GM23338 (cell line): ENCODE data around the gene FLT3. TPM values are rescaled to one million over a fixed set of nuclear protein-coding genes. Genes with fewer than 3 reads are reported as not detected.

Experiments used
- EZH2phosphoT487 ChIP-seq: fragments of 200-600 bp; sonication (generic); IDR thresholded peaks from one replicate; pipeline ENCODE4 v1.8.1; 2018; ENCODE audit warnings: antibody characterized with exemption; ENCODE audit not compliant: unreplicated experiment
- JUNB ChIP-seq: IDR thresholded peaks from one replicate; pipeline ENCODE4 v1.6.1; 2016; ENCODE audit warnings: antibody characterized with exemption; ENCODE audit not compliant: unreplicated experiment
- REST ChIP-seq: IDR thresholded peaks from one replicate; pipeline ENCODE4 v1.6.1; 2018; ENCODE audit warnings: antibody characterized with exemption; ENCODE audit not compliant: unreplicated experiment
- polyA plus RNA-seq: library from polyadenylated mRNA; unstranded; fragments of >200 nt; fragmentation: Nextera tagmentation; extraction: Ambion mirVana; gene quantifications from 2 replicates; pipeline ENCODE4 v1.2.1, GENCODE V29; 2016
- total RNA-seq: library from RNA; depleted of rRNA; stranded (reverse); fragments of >200 nt; shearing (Covaris generic); gene quantifications from 2 replicates; pipeline ENCODE4 v1.2.3, GENCODE V29; 2014
- TF ChIP-seq, protein P1 (sequence below): fragments of 250-450 bp; sonication (Bioruptor Pico); IDR thresholded peaks from 2 replicates; pipeline ENCODE4 v1.5.0; 2020; ENCODE audit warnings: mild to moderate bottlenecking, moderate library complexity
- TF ChIP-seq, protein P2 (sequence below), 2 experiments: fragments of 200-600 bp in 1 of 2; sonication (generic) in 1 of 2; conservative IDR thresholded peaks; 2 replicates each; pipeline versions ENCODE4 v1.5.1 to v1.6.1; 2016 to 2017; ENCODE audit warnings: antibody characterized with exemption in 2 of 2, low read depth in 2 of 2, mild to moderate bottlenecking in 2 of 2, moderate library complexity in 1 of 2

Gene FLT3
- total and polyA plus RNA-seq, 2 experiments from 2014 or later = 0.17 to 0.44 TPM

GRCh38 chr13:28031896-28032288 lies 68.5 kb downstream of the FLT3 start (continued):
- TF ChIP-seq, protein P1, sequence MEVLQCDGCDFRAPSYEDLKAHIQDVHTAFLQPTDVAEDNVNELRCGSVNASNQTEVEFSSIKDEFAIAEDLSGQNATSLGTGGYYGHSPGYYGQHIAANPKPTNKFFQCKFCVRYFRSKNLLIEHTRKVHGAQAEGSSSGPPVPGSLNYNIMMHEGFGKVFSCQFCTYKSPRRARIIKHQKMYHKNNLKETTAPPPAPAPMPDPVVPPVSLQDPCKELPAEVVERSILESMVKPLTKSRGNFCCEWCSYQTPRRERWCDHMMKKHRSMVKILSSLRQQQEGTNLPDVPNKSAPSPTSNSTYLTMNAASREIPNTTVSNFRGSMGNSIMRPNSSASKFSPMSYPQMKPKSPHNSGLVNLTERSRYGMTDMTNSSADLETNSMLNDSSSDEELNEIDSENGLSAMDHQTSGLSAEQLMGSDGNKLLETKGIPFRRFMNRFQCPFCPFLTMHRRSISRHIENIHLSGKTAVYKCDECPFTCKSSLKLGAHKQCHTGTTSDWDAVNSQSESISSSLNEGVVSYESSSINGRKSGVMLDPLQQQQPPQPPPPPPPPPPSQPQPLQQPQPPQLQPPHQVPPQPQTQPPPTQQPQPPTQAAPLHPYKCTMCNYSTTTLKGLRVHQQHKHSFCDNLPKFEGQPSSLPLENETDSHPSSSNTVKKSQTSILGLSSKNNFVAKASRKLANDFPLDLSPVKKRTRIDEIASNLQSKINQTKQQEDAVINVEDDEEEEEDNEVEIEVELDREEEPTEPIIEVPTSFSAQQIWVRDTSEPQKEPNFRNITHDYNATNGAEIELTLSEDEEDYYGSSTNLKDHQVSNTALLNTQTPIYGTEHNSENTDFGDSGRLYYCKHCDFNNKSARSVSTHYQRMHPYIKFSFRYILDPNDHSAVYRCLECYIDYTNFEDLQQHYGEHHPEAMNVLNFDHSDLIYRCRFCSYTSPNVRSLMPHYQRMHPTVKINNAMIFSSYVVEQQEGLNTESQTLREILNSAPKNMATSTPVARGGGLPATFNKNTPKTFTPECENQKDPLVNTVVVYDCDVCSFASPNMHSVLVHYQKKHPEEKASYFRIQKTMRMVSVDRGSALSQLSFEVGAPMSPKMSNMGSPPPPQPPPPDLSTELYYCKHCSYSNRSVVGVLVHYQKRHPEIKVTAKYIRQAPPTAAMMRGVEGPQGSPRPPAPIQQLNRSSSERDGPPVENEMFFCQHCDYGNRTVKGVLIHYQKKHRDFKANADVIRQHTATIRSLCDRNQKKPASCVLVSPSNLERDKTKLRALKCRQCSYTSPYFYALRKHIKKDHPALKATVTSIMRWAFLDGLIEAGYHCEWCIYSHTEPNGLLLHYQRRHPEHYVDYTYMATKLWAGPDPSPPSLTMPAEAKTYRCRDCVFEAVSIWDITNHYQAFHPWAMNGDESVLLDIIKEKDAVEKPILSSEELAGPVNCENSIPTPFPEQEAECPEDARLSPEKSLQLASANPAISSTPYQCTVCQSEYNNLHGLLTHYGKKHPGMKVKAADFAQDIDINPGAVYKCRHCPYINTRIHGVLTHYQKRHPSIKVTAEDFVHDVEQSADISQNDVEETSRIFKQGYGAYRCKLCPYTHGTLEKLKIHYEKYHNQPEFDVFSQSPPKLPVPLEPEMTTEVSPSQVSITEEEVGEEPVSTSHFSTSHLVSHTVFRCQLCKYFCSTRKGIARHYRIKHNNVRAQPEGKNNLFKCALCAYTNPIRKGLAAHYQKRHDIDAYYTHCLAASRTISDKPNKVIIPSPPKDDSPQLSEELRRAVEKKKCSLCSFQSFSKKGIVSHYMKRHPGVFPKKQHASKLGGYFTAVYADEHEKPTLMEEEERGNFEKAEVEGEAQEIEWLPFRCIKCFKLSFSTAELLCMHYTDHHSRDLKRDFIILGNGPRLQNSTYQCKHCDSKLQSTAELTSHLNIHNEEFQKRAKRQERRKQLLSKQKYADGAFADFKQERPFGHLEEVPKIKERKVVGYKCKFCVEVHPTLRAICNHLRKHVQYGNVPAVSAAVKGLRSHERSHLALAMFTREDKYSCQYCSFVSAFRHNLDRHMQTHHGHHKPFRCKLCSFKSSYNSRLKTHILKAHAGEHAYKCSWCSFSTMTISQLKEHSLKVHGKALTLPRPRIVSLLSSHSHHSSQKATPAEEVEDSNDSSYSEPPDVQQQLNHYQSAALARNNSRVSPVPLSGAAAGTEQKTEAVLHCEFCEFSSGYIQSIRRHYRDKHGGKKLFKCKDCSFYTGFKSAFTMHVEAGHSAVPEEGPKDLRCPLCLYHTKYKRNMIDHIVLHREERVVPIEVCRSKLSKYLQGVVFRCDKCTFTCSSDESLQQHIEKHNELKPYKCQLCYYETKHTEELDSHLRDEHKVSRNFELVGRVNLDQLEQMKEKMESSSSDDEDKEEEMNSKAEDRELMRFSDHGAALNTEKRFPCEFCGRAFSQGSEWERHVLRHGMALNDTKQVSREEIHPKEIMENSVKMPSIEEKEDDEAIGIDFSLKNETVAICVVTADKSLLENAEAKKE (CRISPR knock-in tag) = no peak
- TF ChIP-seq, protein P2, sequence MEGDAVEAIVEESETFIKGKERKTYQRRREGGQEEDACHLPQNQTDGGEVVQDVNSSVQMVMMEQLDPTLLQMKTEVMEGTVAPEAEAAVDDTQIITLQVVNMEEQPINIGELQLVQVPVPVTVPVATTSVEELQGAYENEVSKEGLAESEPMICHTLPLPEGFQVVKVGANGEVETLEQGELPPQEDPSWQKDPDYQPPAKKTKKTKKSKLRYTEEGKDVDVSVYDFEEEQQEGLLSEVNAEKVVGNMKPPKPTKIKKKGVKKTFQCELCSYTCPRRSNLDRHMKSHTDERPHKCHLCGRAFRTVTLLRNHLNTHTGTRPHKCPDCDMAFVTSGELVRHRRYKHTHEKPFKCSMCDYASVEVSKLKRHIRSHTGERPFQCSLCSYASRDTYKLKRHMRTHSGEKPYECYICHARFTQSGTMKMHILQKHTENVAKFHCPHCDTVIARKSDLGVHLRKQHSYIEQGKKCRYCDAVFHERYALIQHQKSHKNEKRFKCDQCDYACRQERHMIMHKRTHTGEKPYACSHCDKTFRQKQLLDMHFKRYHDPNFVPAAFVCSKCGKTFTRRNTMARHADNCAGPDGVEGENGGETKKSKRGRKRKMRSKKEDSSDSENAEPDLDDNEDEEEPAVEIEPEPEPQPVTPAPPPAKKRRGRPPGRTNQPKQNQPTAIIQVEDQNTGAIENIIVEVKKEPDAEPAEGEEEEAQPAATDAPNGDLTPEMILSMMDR (conservative IDR thresholded peaks at IDR 0.05; ENCODE audit: low read depth in 2 of 2) = no peak
- TF ChIP-seq REST = no peak
- TF ChIP-seq JUNB = no peak
- no peak for TF ChIP-seq EZH2phosphoT487
